Uterus (tissue), 4 donors: Measurements from ENCODE around the gene CENPX. TPM values are rescaled to one million over a fixed set of nuclear protein-coding genes. Genes with fewer than 3 reads are reported as not detected.

Experiments
- DNase-seq, 2 donors: peaks; one replicate each; pipeline ENCODE4 v3.0.0-alpha.2; 2019 to 2020
- H3K27ac ChIP-seq, 2 donors: fragments of 200-600 bp; sonication (generic); 1 replicate in 1 of 2; 2 replicates in 1 of 2; pipeline ENCODE4 v1.5.1; 2016 to 2018
- H3K27me3 ChIP-seq, 2 donors: fragments of 200-600 bp; sonication (generic); one replicate each; pipeline ENCODE4 v1.5.1; 2018 to 2019; ENCODE audit warnings: control low read depth in 1 of 2
- H3K36me3 ChIP-seq, 2 donors: fragments of 200-600 bp; sonication (generic); one replicate each; pipeline ENCODE4 v1.5.1; 2019; ENCODE audit warnings: control low read depth in 1 of 2
- H3K4me1 ChIP-seq, 2 donors: fragments of 200-600 bp; sonication (generic); one replicate each; pipeline ENCODE4 v1.5.1; 2018 to 2019; ENCODE audit warnings: control low read depth in 1 of 2
- H3K4me3 ChIP-seq, 2 donors: fragments of 200-600 bp; sonication (generic); 1 replicate in 1 of 2; 2 replicates in 1 of 2; pipeline ENCODE4 v1.5.1; 2018 to 2019; ENCODE audit warnings: mild to moderate bottlenecking in 1 of 2
- H3K9me3 ChIP-seq, 2 donors: fragments of 200-600 bp; sonication (generic); one replicate each; pipeline ENCODE4 v1.5.1; 2019; ENCODE audit warnings: control low read depth in 1 of 2
- CTCF ChIP-seq, 4 experiments: fragments of 200-600 bp in 2 of 4; fragments of 450-650 bp in 2 of 4; sonication (generic) in 2 of 4; IDR thresholded peaks; one replicate each; pipeline ENCODE4 v1.5.1; 2016 to 2019; ENCODE audit warnings: antibody characterized with exemption in 4 of 4, mild to moderate bottlenecking in 2 of 4, moderate library complexity in 1 of 4
- POLR2A ChIP-seq, 2 donors: fragments of 450-650 bp; IDR thresholded peaks; one replicate each; pipeline ENCODE4 v1.6.1; 2016; ENCODE audit warnings: antibody characterized with exemption in 2 of 2, mild to moderate bottlenecking in 1 of 2, moderate library complexity in 1 of 2
- intact Hi-C: fragments of 100-400 bp; cut with DNase I; formaldehyde crosslinking; loops from one replicate; pipeline ENCODE4 v1.15.1; 2023; ENCODE audit warnings: low total_unique reads
- total RNA-seq, 4 donors: library from RNA; depleted of rRNA in 3 of 4; stranded (reverse); fragments of >200 nt in 3 of 4; gene quantifications; one replicate each; pipeline versions ENCODE4 v1.1.0 to v1.2.4, GENCODE V29; 2014 to 2023
- donor health status: DM: yes; HTN: yes; CAD: no.

The CENPX gene
- total RNA-seq, 4 donors from 2014 or later: 26.7 to 212 (median 49.8) TPM

- peaks cover 0 to 28% of the 10 kb centered on the region in 2 donors for H3K4me1 ChIP-seq
- no peaks in the 10 kb centered on the region for H3K27me3 ChIP-seq
- peak; percentile 69 to 73 for DNase-seq
- TF ChIP-seq POLR2A (IDR thresholded peaks at IDR 0.05): peak in 1 of 2 donors; percentile 53
- no peak for TF ChIP-seq CTCF (IDR thresholded peaks at IDR 0.05)
- no peaks in the 10 kb centered on the region for H3K9me3 ChIP-seq
- no peaks in the 10 kb centered on the region for H3K36me3 ChIP-seq
- H3K4me3 ChIP-seq: peak within 1 kb of the TSS; percentile 48 to 98
- intact Hi-C loops: no loop called here
- H3K27ac ChIP-seq: peak within 1 kb of the TSS; percentile 60 to 73
Measured at GRCh38 chr17:82051776-82052637, 29.3 kb upstream of the CENPX start, which contains the start of the genes GPS1 and RFNG. TSS of gene GPS1 (plus strand) at chr17:82051898. CDS start at chr17:82051932, 34 bp downstream. TSS of gene RFNG (minus strand) at chr17:82051811. CDS start at chr17:82051766, 45 bp downstream.

- no peaks in the 10 kb centered on the region for H3K27me3 ChIP-seq
- intact Hi-C loops: no loop called here
- H3K36me3 ChIP-seq: no peaks in the 10 kb centered on the region
- H3K4me1 ChIP-seq: peaks cover 0 to 28% of the 10 kb centered on the region in 2 donors
- no peak for DNase-seq
- TF ChIP-seq POLR2A (IDR thresholded peaks at IDR 0.05) (no peak), CTCF (IDR thresholded peaks at IDR 0.05) (no peak)
- no peaks in the 10 kb centered on the region for H3K9me3 ChIP-seq
- peak overlapping the region; percentile 48 to 98 for H3K4me3 ChIP-seq
- H3K27ac ChIP-seq: peak overlapping the region; percentile 60 to 73
Measured at GRCh38 chr17:82050761-82051641, 28.3 kb upstream of the CENPX start.

- TF ChIP-seq POLR2A (IDR thresholded peaks at IDR 0.05) (no peak), CTCF (IDR thresholded peaks at IDR 0.05) (no peak)
- Histone ChIP-seq H3K4me3 (peak overlapping the region; percentile 48 to 98), H3K27me3 (no peaks in the 10 kb centered on the region), H3K9me3 (no peaks in the 10 kb centered on the region), H3K4me1 (peaks cover 0 to 28% of the 10 kb centered on the region in 2 donors), H3K36me3 (no peaks in the 10 kb centered on the region), H3K27ac (no peak overlapping the region)
- intact Hi-C loops: no loop called here
- no peak for DNase-seq
Measured at GRCh38 chr17:82050152-82050760, 27.6 kb upstream of the CENPX start.

GRCh38 chr17:82049521-82049971 is 26.9 kb upstream of the CENPX start:
- no peak for DNase-seq
- intact Hi-C loops: no loop called here
- H3K27me3 ChIP-seq: no peaks in the 10 kb centered on the region
- no peaks in the 10 kb centered on the region for H3K36me3 ChIP-seq
- H3K9me3 ChIP-seq: no peaks in the 10 kb centered on the region
- H3K4me3 ChIP-seq: no peak overlapping the region
- TF ChIP-seq POLR2A (IDR thresholded peaks at IDR 0.05) (no peak), CTCF (IDR thresholded peaks at IDR 0.05) (no peak)
- H3K27ac ChIP-seq: no peak overlapping the region
- peaks cover 0 to 28% of the 10 kb centered on the region in 2 donors for H3K4me1 ChIP-seq
